ENCODE data around the gene MAP3K13. TPM values are rescaled to one million over a fixed set of nuclear protein-coding genes. Genes with fewer than 3 reads are reported as not detected.

The MAP3K13 gene
- total and polyA plus RNA-seq, 10 of the 15 experiments (the other 5 are each of a cell fraction or from before 2014, with no cell fraction given) = 10.5 to 70.8 (median 26.8) TPM

- BruUV-seq (replicated peaks) = no TSS peak
- H3K4me2 ChIP-seq (ENCODE audit: control insufficient read depth, insufficient read depth) = no peak overlapping the region
- H3K27me3 ChIP-seq (replicated peaks in 1 of 2; ENCODE audit: control insufficient read depth in 2 of 2, insufficient read depth in 2 of 2, low read length in 1 of 2) = no peaks in the 10 kb centered on the region
- SMC1A ChIA-PET (ENCODE audit: uncharacterized antibody, unreplicated experiment) = interaction anchor here (1.3 kb wide), 2 partner anchors 8 to 13 kb away, joined by 3 to 4 read pairs; no protein-coding TSS in a partner anchor
- POLR2A ChIA-PET = no interaction called here
- no peak overlapping the region for H2AFZ ChIP-seq (ENCODE audit: control insufficient read depth, low read depth, low read length)
- CTCF ChIA-PET = interaction anchor here (0.7 to 1.3 kb wide), 3 partner anchors 8 to 13 kb away, joined by 3 to 5 read pairs (median 3); no protein-coding TSS in a partner anchor
- RAD21 ChIA-PET (ENCODE audit: unreplicated experiment) = no interaction called here
- no peak overlapping the region for H3K9ac ChIP-seq (ENCODE audit: control insufficient read depth, insufficient read depth, low read length)
- no peaks in the 10 kb centered on the region for H3K4me1 ChIP-seq (ENCODE audit: control insufficient read depth, insufficient read depth, low read length)
- H3K36me3 ChIP-seq (ENCODE audit: control insufficient read depth in 2 of 2, insufficient read depth in 2 of 2, low read length in 1 of 2) = no peaks in the 10 kb centered on the region
- no peaks in the 10 kb centered on the region for H3K79me2 ChIP-seq (ENCODE audit: control insufficient read depth, insufficient read depth, low read length)
- H3K4me3 ChIP-seq = no peak overlapping the region
- intact Hi-C loops (cut with micrococcal nuclease; ENCODE audit: unreplicated experiment) (no loop called here), in situ Hi-C loops (cut with MboI) (no loop called here)
- no peaks in the 10 kb centered on the region for H4K20me1 ChIP-seq (ENCODE audit: control insufficient read depth, insufficient read depth)
- TF ChIP-seq RAD51 (IDR thresholded peaks at IDR 0.05) (peak; percentile 33; the same call in 1 of the 2 replicates), ZBTB40 (IDR thresholded peaks at IDR 0.05; ENCODE audit: borderline replicate concordance) (peak; percentile 83), RELA (IDR thresholded peaks at IDR 0.05; ENCODE audit: borderline replicate concordance, partially characterized antibody) (no peak)
- DNase-seq (ENCODE audit: low read depth, low spot score) (no peak), FAIRE-seq (no peak), ATAC-seq (no peak)
- no peaks in the 10 kb centered on the region for H3K9me3 ChIP-seq (replicated peaks; ENCODE audit: control insufficient read depth, insufficient read depth, low read length)
- no peak overlapping the region for H3K27ac ChIP-seq (ENCODE audit: control insufficient read depth, insufficient read depth)
- 43% methylated on average over 5 of the region's 5 CpGs for WGBS (ENCODE audit: insufficient coverage, insufficient replicate concordance, low lambda C conversion rate, missing lambda C conversion rate)
Measured at GRCh38 chr3:185341616-185342458, 21.1 kb upstream of the MAP3K13 start.

Measured in GM12878 (cell line).